Measurements from ENCODE around the gene TXNIP. TPM values are rescaled to one million over a fixed set of nuclear protein-coding genes. Genes with fewer than 3 reads are reported as not detected.

TXNIP gene
- polyA plus RNA-seq, 1 donor (not counting 4 experiments of a cell fraction or from before 2014, with no cell fraction given): 159 TPM

DNA sequence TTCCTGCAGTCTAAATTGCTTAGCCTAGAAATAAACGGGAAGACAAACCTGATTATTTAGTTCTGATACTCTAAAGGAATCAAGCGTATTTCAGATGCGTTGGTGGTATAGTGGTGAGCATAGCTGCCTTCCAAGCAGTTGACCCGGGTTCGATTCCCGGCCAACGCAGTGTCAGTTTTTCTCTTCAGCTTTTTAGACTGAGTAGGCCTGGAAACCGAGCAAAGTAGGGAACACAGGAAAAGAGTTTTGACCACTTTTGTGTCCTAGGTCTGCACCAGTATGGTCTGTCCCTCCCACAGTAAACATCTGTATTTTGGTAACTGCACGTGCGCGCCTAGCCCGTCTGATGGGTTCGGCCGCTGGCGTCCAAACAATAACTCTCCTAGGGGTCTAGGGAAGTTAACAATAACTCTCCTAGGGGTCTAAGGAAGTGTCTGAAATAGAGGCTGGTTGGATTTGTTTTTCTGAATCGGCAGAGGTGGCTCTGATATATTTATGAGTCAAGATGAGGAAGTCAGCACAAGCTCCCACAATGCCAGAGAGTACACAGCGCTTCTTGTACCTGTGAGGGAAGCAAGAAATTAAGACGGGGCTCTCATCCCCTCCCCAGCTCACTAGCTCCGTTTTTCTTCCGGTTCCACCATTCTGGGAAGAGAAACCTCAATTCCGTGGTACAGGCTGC is 40.7 kb upstream of the TXNIP start:
- Histone ChIP-seq H3K4me3 (ENCODE audit: control insufficient read depth in 2 of 3, extremely low read depth in 1 of 3, insufficient read depth in 2 of 3, low read depth in 1 of 3, low read length in 3 of 3) (peak overlapping the region; percentile 54 to 91 (median 80)), H3K4me1 (ENCODE audit: control insufficient read depth, extremely low read depth, insufficient read depth, low read length) (peaks cover 4% of the 10 kb centered on the region), H3K27ac (ENCODE audit: control insufficient read depth, insufficient read depth, low read length) (peak overlapping the region; percentile 97), H3K9me1 (ENCODE audit: control insufficient read depth, extremely low read depth, insufficient read depth, low read length) (no peaks in the 10 kb centered on the region), H3K4me2 (ENCODE audit: control insufficient read depth, extremely low read depth, insufficient read depth, low read depth, low read length) (peak overlapping the region; percentile 78), H3K9ac (ENCODE audit: control insufficient read depth, extremely low read depth, insufficient read depth, low read length) (peak overlapping the region; percentile 83), H3K27me3 (ENCODE audit: control insufficient read depth, extremely low read depth, insufficient read depth, low read length) (no peaks in the 10 kb centered on the region), H3K9me3 (ENCODE audit: control insufficient read depth, low read depth, low read length) (no peaks in the 10 kb centered on the region), H3K36me3 (ENCODE audit: control insufficient read depth in 2 of 2, extremely low read depth in 1 of 2, insufficient read depth in 2 of 2, low read length in 2 of 2) (no peaks in the 10 kb centered on the region), H3K79me2 (ENCODE audit: control insufficient read depth, insufficient read depth, low read length) (no peaks in the 10 kb centered on the region), H4K20me1 (ENCODE audit: control insufficient read depth, extremely low read depth, insufficient read depth, low read length) (no peaks in the 10 kb centered on the region), H2AFZ (ENCODE audit: control insufficient read depth, low read length) (peak overlapping the region; percentile 82)
- FAIRE-seq: no peak
- no peak for TF ChIP-seq EZH2 (IDR thresholded peaks at IDR 0.05; ENCODE audit: low read length)
- TF ChIP-seq, protein P1, sequence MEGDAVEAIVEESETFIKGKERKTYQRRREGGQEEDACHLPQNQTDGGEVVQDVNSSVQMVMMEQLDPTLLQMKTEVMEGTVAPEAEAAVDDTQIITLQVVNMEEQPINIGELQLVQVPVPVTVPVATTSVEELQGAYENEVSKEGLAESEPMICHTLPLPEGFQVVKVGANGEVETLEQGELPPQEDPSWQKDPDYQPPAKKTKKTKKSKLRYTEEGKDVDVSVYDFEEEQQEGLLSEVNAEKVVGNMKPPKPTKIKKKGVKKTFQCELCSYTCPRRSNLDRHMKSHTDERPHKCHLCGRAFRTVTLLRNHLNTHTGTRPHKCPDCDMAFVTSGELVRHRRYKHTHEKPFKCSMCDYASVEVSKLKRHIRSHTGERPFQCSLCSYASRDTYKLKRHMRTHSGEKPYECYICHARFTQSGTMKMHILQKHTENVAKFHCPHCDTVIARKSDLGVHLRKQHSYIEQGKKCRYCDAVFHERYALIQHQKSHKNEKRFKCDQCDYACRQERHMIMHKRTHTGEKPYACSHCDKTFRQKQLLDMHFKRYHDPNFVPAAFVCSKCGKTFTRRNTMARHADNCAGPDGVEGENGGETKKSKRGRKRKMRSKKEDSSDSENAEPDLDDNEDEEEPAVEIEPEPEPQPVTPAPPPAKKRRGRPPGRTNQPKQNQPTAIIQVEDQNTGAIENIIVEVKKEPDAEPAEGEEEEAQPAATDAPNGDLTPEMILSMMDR (optimal IDR thresholded peaks at IDR 0.05 in 1 of 3, IDR thresholded peaks at IDR 0.05 in 1 of 3, conservative IDR thresholded peaks at IDR 0.05 in 1 of 3; ENCODE audit: extremely low read depth in 1 of 3, insufficient read depth in 2 of 3, low read length in 3 of 3): no peak
- dilution Hi-C loops (cut with MboI; ENCODE audit: extremely low pct_ligation_motif_present, low sequenced_read_pairs): no loop called here
- no peak for DNase-seq (ENCODE audit: low read depth, low spot score)

DNA sequence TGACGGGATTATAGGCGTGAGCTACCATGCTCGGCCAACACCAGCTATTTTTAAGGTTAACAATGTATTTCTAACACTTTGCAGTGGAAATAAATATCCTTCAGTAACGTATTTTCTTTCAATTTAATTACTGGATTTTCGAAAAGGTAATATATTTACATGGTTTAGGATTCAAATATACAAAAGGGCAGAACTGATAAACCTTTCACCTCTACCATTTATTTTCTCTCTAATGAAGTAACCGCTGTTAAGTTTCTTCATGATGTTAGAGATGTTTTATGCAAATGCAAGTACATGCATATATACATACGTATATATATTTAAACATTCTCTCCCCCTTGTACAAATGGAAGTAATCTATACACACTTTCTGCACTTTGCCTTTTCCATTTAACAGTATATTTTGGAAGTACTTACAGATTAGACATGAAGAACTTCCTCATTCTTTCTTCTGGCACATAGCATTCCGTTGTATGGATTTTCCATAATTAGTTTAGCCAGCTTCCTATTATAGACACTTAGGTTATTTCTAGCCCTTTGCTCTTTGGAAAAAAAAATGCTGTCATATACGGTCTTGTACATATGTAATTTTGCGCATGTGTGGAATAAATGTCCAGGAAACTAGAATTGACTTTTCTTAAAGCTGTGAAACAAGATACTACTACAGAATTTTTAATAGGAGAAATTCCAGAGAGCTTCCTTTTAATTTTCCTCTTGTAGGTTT is 40.0 kb upstream of the TXNIP start:
- peak overlapping the region; percentile 32 to 91 (median 59) for H3K4me3 ChIP-seq (ENCODE audit: control insufficient read depth in 2 of 3, extremely low read depth in 1 of 3, insufficient read depth in 2 of 3, low read depth in 1 of 3, low read length in 3 of 3)
- no peaks in the 10 kb centered on the region for H3K36me3 ChIP-seq (ENCODE audit: control insufficient read depth in 2 of 2, extremely low read depth in 1 of 2, insufficient read depth in 2 of 2, low read length in 2 of 2)
- no peak overlapping the region for H2AFZ ChIP-seq (ENCODE audit: control insufficient read depth, low read length)
- H3K79me2 ChIP-seq (ENCODE audit: control insufficient read depth, insufficient read depth, low read length): no peaks in the 10 kb centered on the region
- peak overlapping the region; percentile 78 for H3K4me2 ChIP-seq (ENCODE audit: control insufficient read depth, extremely low read depth, insufficient read depth, low read depth, low read length)
- no peak for FAIRE-seq
- H3K27me3 ChIP-seq (ENCODE audit: control insufficient read depth, extremely low read depth, insufficient read depth, low read length): no peaks in the 10 kb centered on the region
- peak overlapping the region; percentile 54 for H3K9ac ChIP-seq (ENCODE audit: control insufficient read depth, extremely low read depth, insufficient read depth, low read length)
- dilution Hi-C loops (cut with MboI; ENCODE audit: extremely low pct_ligation_motif_present, low sequenced_read_pairs): no loop called here
- TF ChIP-seq EZH2 (IDR thresholded peaks at IDR 0.05; ENCODE audit: low read length): no peak
- TF ChIP-seq, protein P1 (optimal IDR thresholded peaks at IDR 0.05 in 1 of 3, IDR thresholded peaks at IDR 0.05 in 1 of 3, conservative IDR thresholded peaks at IDR 0.05 in 1 of 3; ENCODE audit: extremely low read depth in 1 of 3, insufficient read depth in 2 of 3, low read length in 3 of 3): no peak
- peaks cover 4% of the 10 kb centered on the region for H3K4me1 ChIP-seq (ENCODE audit: control insufficient read depth, extremely low read depth, insufficient read depth, low read length)
- DNase-seq (ENCODE audit: low read depth, low spot score): no peak
- no peaks in the 10 kb centered on the region for H4K20me1 ChIP-seq (ENCODE audit: control insufficient read depth, extremely low read depth, insufficient read depth, low read length)
- H3K27ac ChIP-seq (ENCODE audit: control insufficient read depth, insufficient read depth, low read length): peak overlapping the region; percentile 6
- no peaks in the 10 kb centered on the region for H3K9me1 ChIP-seq (ENCODE audit: control insufficient read depth, extremely low read depth, insufficient read depth, low read length)
- no peaks in the 10 kb centered on the region for H3K9me3 ChIP-seq (ENCODE audit: control insufficient read depth, low read depth, low read length)

Data from keratinocyte (primary cell).